ENCODE data around the gene PDE4B.

GRCh38 chr1:66013371-66013770, 220.7 kb downstream of the PDE4B start:
- TF ChIP-seq CTCF (IDR thresholded peaks at IDR 0.05) (no peak), POLR2A (IDR thresholded peaks at IDR 0.05) (no peak), EP300 (IDR thresholded peaks at IDR 0.05) (no peak)
